ENCODE measurements around the gene IL6ST. TPM values are rescaled to one million over a fixed set of nuclear protein-coding genes. Genes with fewer than 3 reads are reported as not detected.

IL6ST gene
- total and polyA plus RNA-seq, 2 experiments from 2014 or later, result 219 to 503 TPM

DNA sequence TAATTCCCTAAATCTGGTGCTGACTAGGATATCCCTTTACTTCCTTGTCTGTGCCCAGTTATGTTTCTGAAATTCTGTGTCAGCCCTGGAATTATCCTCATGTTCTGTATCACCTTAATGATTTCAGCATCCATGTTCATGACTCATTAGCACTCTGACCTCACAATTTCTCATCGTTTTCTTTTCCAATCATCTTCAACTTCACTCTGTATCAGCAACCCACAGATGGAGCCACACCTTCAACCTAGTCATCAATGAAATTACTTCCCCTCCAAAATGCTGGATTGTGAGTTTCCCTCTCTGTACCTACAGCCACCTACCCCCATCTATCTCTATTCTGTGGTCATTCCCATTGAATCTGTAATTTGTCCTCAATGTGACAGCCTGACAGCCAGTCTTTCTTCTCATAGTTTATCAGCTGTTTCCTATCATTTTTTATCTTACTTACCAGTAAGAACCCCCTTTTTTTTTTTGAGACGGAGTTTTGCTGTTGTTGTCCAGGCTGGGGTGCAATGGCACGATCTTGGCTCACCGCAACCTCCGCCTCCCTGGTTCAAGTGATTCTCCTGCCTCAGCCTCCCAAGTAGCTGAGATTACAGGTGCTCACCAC lies 3.1 kb upstream of the IL6ST start:
- peak; percentile 28 for DNase-seq (ENCODE audit: low spot score)
- Histone ChIP-seq H3K9me2 (replicated peaks; ENCODE audit: insufficient read depth) (no peaks in the 10 kb centered on the region), H3K27me3 (no peaks in the 10 kb centered on the region), H4K20me1 (ENCODE audit: insufficient read depth, poor library complexity, severe bottlenecking) (peaks cover 8% of the 10 kb centered on the region), H3K27ac (peak overlapping the region; percentile 73), H3K4me2 (no peak overlapping the region), H2AFZ (no peak overlapping the region), H3K79me2 (peaks cover 24% of the 10 kb centered on the region), H3K36me3 (replicated peaks; ENCODE audit: insufficient read depth, low read depth) (no peaks in the 10 kb centered on the region), H3K9me3 (ENCODE audit: low read depth) (peaks cover 4% of the 10 kb centered on the region), H3K4me3 (no peak overlapping the region), H3K4me1 (ENCODE audit: insufficient read depth) (peaks cover 13% of the 10 kb centered on the region)
- 84% methylated on average over 5 of the region's 5 CpGs for WGBS (ENCODE audit: low lambda C conversion rate, missing lambda C conversion rate)
- TF ChIP-seq, protein P1, sequence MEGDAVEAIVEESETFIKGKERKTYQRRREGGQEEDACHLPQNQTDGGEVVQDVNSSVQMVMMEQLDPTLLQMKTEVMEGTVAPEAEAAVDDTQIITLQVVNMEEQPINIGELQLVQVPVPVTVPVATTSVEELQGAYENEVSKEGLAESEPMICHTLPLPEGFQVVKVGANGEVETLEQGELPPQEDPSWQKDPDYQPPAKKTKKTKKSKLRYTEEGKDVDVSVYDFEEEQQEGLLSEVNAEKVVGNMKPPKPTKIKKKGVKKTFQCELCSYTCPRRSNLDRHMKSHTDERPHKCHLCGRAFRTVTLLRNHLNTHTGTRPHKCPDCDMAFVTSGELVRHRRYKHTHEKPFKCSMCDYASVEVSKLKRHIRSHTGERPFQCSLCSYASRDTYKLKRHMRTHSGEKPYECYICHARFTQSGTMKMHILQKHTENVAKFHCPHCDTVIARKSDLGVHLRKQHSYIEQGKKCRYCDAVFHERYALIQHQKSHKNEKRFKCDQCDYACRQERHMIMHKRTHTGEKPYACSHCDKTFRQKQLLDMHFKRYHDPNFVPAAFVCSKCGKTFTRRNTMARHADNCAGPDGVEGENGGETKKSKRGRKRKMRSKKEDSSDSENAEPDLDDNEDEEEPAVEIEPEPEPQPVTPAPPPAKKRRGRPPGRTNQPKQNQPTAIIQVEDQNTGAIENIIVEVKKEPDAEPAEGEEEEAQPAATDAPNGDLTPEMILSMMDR (IDR thresholded peaks at IDR 0.05; ENCODE audit: poor library complexity), result no peak
- TF ChIP-seq EZH2 (IDR thresholded peaks at IDR 0.05; ENCODE audit: borderline replicate concordance), result no peak
- TF ChIP-seq EZH2phosphoT487 (IDR thresholded peaks at IDR 0.05; ENCODE audit: low read depth, severe bottlenecking, unreplicated experiment), result no peak

DNA sequence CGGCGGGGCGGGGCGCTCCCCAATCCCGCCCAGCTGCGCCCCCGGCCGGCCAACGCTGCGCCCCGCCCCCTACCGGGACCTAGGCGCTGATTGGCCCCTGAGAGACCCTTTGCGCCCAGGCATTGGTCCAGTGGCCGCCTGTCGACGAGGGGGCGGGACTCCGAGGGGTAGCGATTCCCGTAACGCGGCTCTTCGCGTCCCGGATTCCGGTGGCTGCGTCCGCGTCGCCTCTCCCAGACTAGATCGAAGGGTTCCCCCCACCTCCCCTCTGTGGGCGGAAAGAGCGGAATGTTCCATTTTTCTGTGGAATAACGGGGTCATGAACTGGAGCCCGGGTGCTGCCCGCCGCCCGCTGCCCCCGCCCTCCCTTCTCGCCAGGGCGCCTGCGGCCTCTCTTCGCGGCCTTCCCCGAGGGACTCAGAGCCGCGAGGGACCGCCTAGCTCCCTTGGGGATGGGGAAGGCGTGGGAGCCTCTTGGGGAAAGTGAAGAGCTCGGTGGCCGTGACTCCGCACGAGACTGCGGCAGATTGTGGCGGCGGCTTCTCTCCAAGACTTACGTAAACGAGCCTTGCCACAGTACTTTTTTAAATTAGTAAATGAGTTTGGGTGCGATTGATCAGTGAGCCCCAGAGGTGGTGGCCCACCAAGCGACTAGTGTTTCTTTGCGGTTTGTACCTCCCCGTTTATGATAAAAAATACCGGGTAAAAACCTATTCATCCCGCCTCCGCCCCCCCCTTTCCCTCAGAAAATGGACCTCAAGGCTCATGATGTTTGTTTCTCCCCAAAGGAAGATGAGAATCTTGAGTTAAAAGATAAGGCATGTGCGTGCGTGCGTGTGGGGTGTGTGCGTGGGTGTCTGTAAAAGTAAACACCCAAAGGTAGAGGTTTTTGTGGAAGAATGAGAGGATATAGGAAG lies 493 bp upstream of the IL6ST start:
- Histone ChIP-seq H3K79me2 (peaks cover 50% of the 10 kb centered on the region), H3K27ac (peak overlapping the region; percentile 100), H3K36me3 (replicated peaks; ENCODE audit: insufficient read depth, low read depth) (no peaks in the 10 kb centered on the region), H3K4me2 (peak overlapping the region; percentile 82), H3K4me3 (peak overlapping the region; percentile 53), H3K27me3 (no peaks in the 10 kb centered on the region), H3K4me1 (ENCODE audit: insufficient read depth) (peaks cover 8% of the 10 kb centered on the region), H2AFZ (peak overlapping the region; percentile 39), H3K9me3 (ENCODE audit: low read depth) (no peaks in the 10 kb centered on the region), H4K20me1 (ENCODE audit: insufficient read depth, poor library complexity, severe bottlenecking) (peaks cover 30% of the 10 kb centered on the region), H3K9me2 (replicated peaks; ENCODE audit: insufficient read depth) (no peaks in the 10 kb centered on the region)
- TF ChIP-seq, protein P1 (IDR thresholded peaks at IDR 0.05; ENCODE audit: poor library complexity), result no peak
- TF ChIP-seq EZH2 (IDR thresholded peaks at IDR 0.05; ENCODE audit: borderline replicate concordance), result no peak
- TF ChIP-seq EZH2phosphoT487 (IDR thresholded peaks at IDR 0.05; ENCODE audit: low read depth, severe bottlenecking, unreplicated experiment), result no peak
- peak; percentile 99 for DNase-seq (ENCODE audit: low spot score)
- WGBS (ENCODE audit: low lambda C conversion rate, missing lambda C conversion rate), result under 1% methylated on average over 63 of the region's 70 CpGs

DNA sequence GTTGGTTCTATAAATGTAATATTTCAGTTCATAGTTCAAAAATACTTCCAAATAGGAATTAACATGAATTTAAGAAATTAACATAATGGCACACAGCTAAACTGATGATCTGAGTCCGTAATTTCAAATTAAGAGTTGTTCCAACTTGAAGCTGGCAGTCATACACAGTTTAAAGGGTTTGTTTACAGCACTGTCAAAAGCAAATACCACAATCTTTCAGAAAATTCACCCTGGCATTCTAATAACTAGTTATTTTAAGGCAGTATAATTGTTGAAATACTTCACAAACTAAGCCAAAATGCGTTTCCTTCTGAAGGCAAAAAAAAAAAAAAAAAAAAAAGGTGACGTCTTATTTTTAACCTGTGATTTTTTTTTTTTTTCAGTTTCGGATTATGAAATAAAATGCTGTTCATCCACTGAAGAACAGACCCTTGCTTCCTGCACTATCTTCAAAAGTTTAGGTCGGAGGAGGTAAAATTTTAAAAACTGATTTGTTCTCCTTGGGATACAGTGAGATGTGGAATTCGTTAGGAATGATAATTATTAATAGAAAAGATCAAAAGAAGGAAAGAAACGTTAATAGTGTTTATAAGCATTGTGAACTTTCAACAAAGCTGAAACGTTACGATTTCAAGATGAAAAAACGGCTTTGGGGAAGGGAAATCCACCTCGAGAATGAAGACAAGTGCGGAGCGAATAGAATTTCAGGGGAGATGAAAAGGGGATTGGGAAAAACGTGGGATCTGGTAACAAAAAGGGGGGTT lies 850 bp downstream of the IL6ST start:
- Histone ChIP-seq H3K79me2 (peaks cover 63% of the 10 kb centered on the region), H3K9me3 (ENCODE audit: low read depth) (no peaks in the 10 kb centered on the region), H3K36me3 (replicated peaks; ENCODE audit: insufficient read depth, low read depth) (no peaks in the 10 kb centered on the region), H3K4me3 (peak overlapping the region; percentile 81), H2AFZ (peak overlapping the region; percentile 3), H3K4me2 (peak overlapping the region; percentile 73), H3K4me1 (ENCODE audit: insufficient read depth) (peaks cover 20% of the 10 kb centered on the region), H3K9me2 (replicated peaks; ENCODE audit: insufficient read depth) (no peaks in the 10 kb centered on the region), H4K20me1 (ENCODE audit: insufficient read depth, poor library complexity, severe bottlenecking) (peaks cover 44% of the 10 kb centered on the region), H3K27me3 (no peaks in the 10 kb centered on the region), H3K27ac (peak overlapping the region; percentile 100)
- DNase-seq (ENCODE audit: low spot score), result no peak
- 0% methylated on average over 14 of the region's 14 CpGs for WGBS (ENCODE audit: low lambda C conversion rate, missing lambda C conversion rate)
- TF ChIP-seq EZH2 (IDR thresholded peaks at IDR 0.05; ENCODE audit: borderline replicate concordance), result no peak
- no peak for TF ChIP-seq EZH2phosphoT487 (IDR thresholded peaks at IDR 0.05; ENCODE audit: low read depth, severe bottlenecking, unreplicated experiment)
- TF ChIP-seq, protein P1 (IDR thresholded peaks at IDR 0.05; ENCODE audit: poor library complexity), result no peak
